Mesothelial cell of epicardium (in vitro differentiated cells): ENCODE measurements around the gene MIPOL1. TPM values are rescaled to one million over a fixed set of nuclear protein-coding genes. Genes with fewer than 3 reads are reported as not detected.

ENCODE experiments used
- DNase-seq, 2 experiments: peaks; one replicate each; pipeline ENCODE4 v3.0.0; 2021; ENCODE audit warnings: low spot score in 2 of 2; ENCODE audit not compliant: unreplicated experiment in 2 of 2
- H3K27ac Mint-ChIP-seq: 2 replicates; pipeline ENCODE4 v1.8.0; 2021; ENCODE audit warnings: mixed read lengths
- H3K27me3 Mint-ChIP-seq: 2 replicates; pipeline ENCODE4 v1.8.0; 2021; ENCODE audit warnings: low read depth, mixed read lengths
- H3K36me3 Mint-ChIP-seq: 2 replicates; pipeline ENCODE4 v1.8.0; 2021; ENCODE audit warnings: mixed read lengths
- H3K4me1 Mint-ChIP-seq: 2 replicates; pipeline ENCODE4 v1.8.0; 2021; ENCODE audit warnings: mixed read lengths
- H3K4me3 Mint-ChIP-seq: 2 replicates; pipeline ENCODE4 v1.8.0; 2021; ENCODE audit warnings: mild to moderate bottlenecking, moderate library complexity, mixed read lengths
- H3K9me3 Mint-ChIP-seq: 2 replicates; pipeline ENCODE4 v1.8.0; 2021; ENCODE audit warnings: mixed read lengths
- CTCF ChIP-seq: fragments of 200-600 bp; sonication (generic); IDR thresholded peaks from one replicate; pipeline ENCODE4 v1.5.0; 2021; ENCODE audit warnings: antibody characterized with exemption; ENCODE audit not compliant: unreplicated experiment
- total RNA-seq: library from RNA; stranded (reverse); gene quantifications from 3 replicates; pipeline ENCODE4 v1.2.1, GENCODE V29; 2021

MIPOL1 gene
- total RNA-seq, 1 donor from 2014 or later, result 28.4 TPM

GRCh38 chr14:37559386-37559785, 361.6 kb downstream of the MIPOL1 start:
- H3K36me3 Mint-ChIP-seq, result peaks cover 9% of the 10 kb centered on the region
- H3K9me3 Mint-ChIP-seq, result peaks cover 13% of the 10 kb centered on the region
- peaks cover 29% of the 10 kb centered on the region for H3K4me1 Mint-ChIP-seq
- no peak for TF ChIP-seq CTCF
- no peak overlapping the region for H3K4me3 Mint-ChIP-seq
- no peaks in the 10 kb centered on the region for H3K27me3 Mint-ChIP-seq
- no peak overlapping the region for H3K27ac Mint-ChIP-seq
- DNase-seq, result no peak

- TF ChIP-seq CTCF, result no peak
- H3K9me3 Mint-ChIP-seq, result no peaks in the 10 kb centered on the region
- H3K4me1 Mint-ChIP-seq, result peaks cover 54% of the 10 kb centered on the region
- no peaks in the 10 kb centered on the region for H3K36me3 Mint-ChIP-seq
- H3K27ac Mint-ChIP-seq, result peak overlapping the region; percentile 47
- H3K4me3 Mint-ChIP-seq, result no peak overlapping the region
- H3K27me3 Mint-ChIP-seq, result no peaks in the 10 kb centered on the region
- no peak for DNase-seq
Measured at GRCh38 chr14:37563189-37563588, 365.5 kb downstream of the MIPOL1 start.

- H3K9me3 Mint-ChIP-seq, result no peaks in the 10 kb centered on the region
- no peak for DNase-seq
- peak overlapping the region; percentile 51 for H3K27ac Mint-ChIP-seq
- no peak for TF ChIP-seq CTCF
- H3K27me3 Mint-ChIP-seq, result no peaks in the 10 kb centered on the region
- no peak overlapping the region for H3K4me3 Mint-ChIP-seq
- no peaks in the 10 kb centered on the region for H3K36me3 Mint-ChIP-seq
- peaks cover 55% of the 10 kb centered on the region for H3K4me1 Mint-ChIP-seq
Measured at GRCh38 chr14:37565550-37565949, 367.8 kb downstream of the MIPOL1 start.

- H3K36me3 Mint-ChIP-seq, result peaks cover 4% of the 10 kb centered on the region
- H3K27ac Mint-ChIP-seq, result peak overlapping the region; percentile 81
- H3K27me3 Mint-ChIP-seq, result no peaks in the 10 kb centered on the region
- TF ChIP-seq CTCF, result no peak
- peak overlapping the region; percentile 5 for H3K4me3 Mint-ChIP-seq
- H3K4me1 Mint-ChIP-seq, result peaks cover 58% of the 10 kb centered on the region
- no peak for DNase-seq
- H3K9me3 Mint-ChIP-seq, result no peaks in the 10 kb centered on the region
Measured at GRCh38 chr14:37566811-37567371, 369.2 kb downstream of the MIPOL1 start.

- peaks cover 6% of the 10 kb centered on the region for H3K36me3 Mint-ChIP-seq
- H3K27me3 Mint-ChIP-seq, result no peaks in the 10 kb centered on the region
- DNase-seq, result no peak
- peaks cover 43% of the 10 kb centered on the region for H3K4me1 Mint-ChIP-seq
- TF ChIP-seq CTCF, result no peak
- no peak overlapping the region for H3K4me3 Mint-ChIP-seq
- H3K9me3 Mint-ChIP-seq, result peaks cover 9% of the 10 kb centered on the region
- H3K27ac Mint-ChIP-seq, result no peak overlapping the region
Measured at GRCh38 chr14:37569729-37570128, 372.0 kb downstream of the MIPOL1 start.

GRCh38 chr14:37571391-37571790, 373.7 kb downstream of the MIPOL1 start:
- H3K9me3 Mint-ChIP-seq, result peaks cover 9% of the 10 kb centered on the region
- H3K4me1 Mint-ChIP-seq, result peaks cover 32% of the 10 kb centered on the region
- peaks cover 11% of the 10 kb centered on the region for H3K27me3 Mint-ChIP-seq
- DNase-seq, result no peak
- TF ChIP-seq CTCF, result no peak
- no peak overlapping the region for H3K4me3 Mint-ChIP-seq
- no peak overlapping the region for H3K27ac Mint-ChIP-seq
- peaks cover 6% of the 10 kb centered on the region for H3K36me3 Mint-ChIP-seq
